IPS-18c (cell line): ENCODE results near the gene DCD.

Experiments
- H3K4me3 ChIP-seq: 2 replicates; pipeline ENCODE4 v1.7.0; 2013; ENCODE audit warnings: low read depth, mild to moderate bottlenecking, low read length, moderate library complexity; ENCODE audit not compliant: insufficient read depth
- H3K9me3 ChIP-seq: one replicate; pipeline ENCODE4 v1.6.1; 2013; ENCODE audit warnings: mild to moderate bottlenecking, low read length, moderate library complexity; ENCODE audit not compliant: control insufficient read depth, insufficient read depth

Gene DCD

DNA sequence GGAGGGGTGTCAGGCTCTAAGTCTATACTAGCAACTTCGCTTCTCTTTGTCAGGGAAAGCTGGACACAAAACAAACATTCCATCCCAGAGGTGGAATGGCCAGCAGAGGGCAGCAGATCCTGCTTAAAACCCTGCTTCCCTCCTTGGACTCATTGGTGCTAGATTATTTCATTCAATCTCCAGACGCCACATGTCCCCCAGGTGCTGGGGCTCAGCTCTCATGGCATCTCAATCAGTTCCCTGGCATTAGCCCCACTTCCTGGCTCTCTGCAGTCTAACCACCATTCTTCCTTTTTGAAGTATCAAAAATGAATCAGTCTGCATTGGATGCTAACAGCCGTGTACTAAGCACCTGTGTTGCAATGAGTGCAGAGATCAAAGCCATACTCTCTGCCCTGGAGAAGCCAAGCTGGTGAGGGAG lies 51.6 kb downstream of the DCD start:
- no peak overlapping the region for H3K4me3 ChIP-seq

DNA sequence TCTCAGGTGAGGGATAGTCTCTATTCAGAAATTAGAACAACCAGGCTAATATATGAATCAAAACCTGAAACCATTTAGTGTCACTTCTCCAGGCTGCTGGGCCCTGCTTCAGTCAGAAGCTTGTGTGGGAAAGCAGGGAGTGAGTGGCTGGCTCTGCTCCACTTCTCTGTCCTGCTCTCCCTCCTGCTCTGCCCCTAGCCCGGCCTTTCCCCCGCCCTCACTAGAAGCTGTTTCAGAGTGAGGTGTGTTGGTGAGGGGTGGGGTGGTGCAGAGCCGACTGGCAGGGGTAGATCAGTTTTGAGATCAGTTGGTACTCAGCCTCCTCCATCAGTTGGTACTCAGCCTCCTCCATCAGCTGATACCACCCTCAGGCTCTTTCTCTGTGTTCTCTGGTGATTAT lies 52.7 kb downstream of the DCD start:
- no peaks in the 10 kb centered on the region for H3K9me3 ChIP-seq
- no peak overlapping the region for H3K4me3 ChIP-seq

More for the DNA sequence above, 51.6 kb downstream of the DCD start:
- H3K9me3 ChIP-seq = no peaks in the 10 kb centered on the region
